Adrenal gland (tissue), 5 donors: Measurements from ENCODE around the gene TSPAN18.

Experiments
- POLR2A ChIP-seq, 2 donors: fragments of 450-650 bp; IDR thresholded peaks; one replicate each; pipeline ENCODE4 v1.6.1; 2017; ENCODE audit warnings: antibody characterized with exemption in 2 of 2, mild to moderate bottlenecking in 2 of 2, moderate library complexity in 1 of 2
- TF ChIP-seq, protein P1 (sequence below), 6 experiments: fragments of 450-650 bp in 4 of 6; fragments of 200-600 bp in 2 of 6; sonication (generic) in 1 of 6; IDR thresholded peaks; 1 replicate in 5 of 6; 2 replicates in 1 of 6; pipeline versions ENCODE4 v1.5.1 to v1.8.0; 2016 to 2021; ENCODE audit warnings: antibody characterized with exemption in 6 of 6, mild to moderate bottlenecking in 2 of 6, moderate library complexity in 1 of 6
- donor health status: DM: no; HTN: no; CAD: no.

GRCh38 chr11:44966694-44967093 lies 239.9 kb downstream of the TSPAN18 start:
- TF ChIP-seq, protein P1, sequence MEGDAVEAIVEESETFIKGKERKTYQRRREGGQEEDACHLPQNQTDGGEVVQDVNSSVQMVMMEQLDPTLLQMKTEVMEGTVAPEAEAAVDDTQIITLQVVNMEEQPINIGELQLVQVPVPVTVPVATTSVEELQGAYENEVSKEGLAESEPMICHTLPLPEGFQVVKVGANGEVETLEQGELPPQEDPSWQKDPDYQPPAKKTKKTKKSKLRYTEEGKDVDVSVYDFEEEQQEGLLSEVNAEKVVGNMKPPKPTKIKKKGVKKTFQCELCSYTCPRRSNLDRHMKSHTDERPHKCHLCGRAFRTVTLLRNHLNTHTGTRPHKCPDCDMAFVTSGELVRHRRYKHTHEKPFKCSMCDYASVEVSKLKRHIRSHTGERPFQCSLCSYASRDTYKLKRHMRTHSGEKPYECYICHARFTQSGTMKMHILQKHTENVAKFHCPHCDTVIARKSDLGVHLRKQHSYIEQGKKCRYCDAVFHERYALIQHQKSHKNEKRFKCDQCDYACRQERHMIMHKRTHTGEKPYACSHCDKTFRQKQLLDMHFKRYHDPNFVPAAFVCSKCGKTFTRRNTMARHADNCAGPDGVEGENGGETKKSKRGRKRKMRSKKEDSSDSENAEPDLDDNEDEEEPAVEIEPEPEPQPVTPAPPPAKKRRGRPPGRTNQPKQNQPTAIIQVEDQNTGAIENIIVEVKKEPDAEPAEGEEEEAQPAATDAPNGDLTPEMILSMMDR (IDR thresholded peaks at IDR 0.05) = no peak
- TF ChIP-seq POLR2A (IDR thresholded peaks at IDR 0.05) = no peak
